KOPT-K1 (cell line): Measurements from ENCODE around the gene WLS.
"Not testable (repeated sequence)": the region's sequence is repeated elsewhere in the genome, so short reads cannot be mapped to it uniquely, and the experiment has no call there.

Source experiments
- H3K27ac ChIP-seq: fragments of 200-600 bp; sonication (generic); 2 replicates; pipeline ENCODE4 v1.5.1; 2016; ENCODE audit warnings: antibody characterized with exemption, mild to moderate bottlenecking, low read depth, low read length; ENCODE audit not compliant: poor library complexity, severe bottlenecking
- H3K36me3 ChIP-seq: fragments of 200-600 bp; sonication (generic); 2 replicates; pipeline ENCODE4 v1.5.1; 2017; ENCODE audit warnings: antibody characterized with exemption, mild to moderate bottlenecking, low read length, moderate library complexity; ENCODE audit not compliant: insufficient read depth
- H3K9me3 ChIP-seq: fragments of 200-600 bp; sonication (generic); 2 replicates; pipeline ENCODE4 v1.5.1; 2017; ENCODE audit warnings: antibody characterized with exemption, low read length, mild to moderate bottlenecking; ENCODE audit not compliant: insufficient read depth, poor library complexity, severe bottlenecking

The WLS gene

GRCh38 chr1:68171795-68172194 lies 60.5 kb downstream of the WLS start:
- not testable (repeated sequence) for H3K36me3 ChIP-seq, H3K9me3 ChIP-seq, H3K27ac ChIP-seq

- H3K36me3 ChIP-seq, result no peaks in the 10 kb centered on the region
These were observed 63.7 kb downstream of the WLS start for GRCh38 chr1:68168545-68169171.

GRCh38 chr1:68167211-68167610 lies 65.1 kb downstream of the WLS start:
- no peaks in the 10 kb centered on the region for H3K9me3 ChIP-seq
- no peak overlapping the region for H3K27ac ChIP-seq
- H3K36me3 ChIP-seq, result no peaks in the 10 kb centered on the region

More at GRCh38 chr1:68168545-68169171, 63.7 kb downstream of the WLS start:
- H3K27ac ChIP-seq, result no peak overlapping the region
- H3K9me3 ChIP-seq, result no peaks in the 10 kb centered on the region

GRCh38 chr1:68166348-68166747 lies 66.0 kb downstream of the WLS start:
- Histone ChIP-seq H3K27ac (no peak overlapping the region), H3K36me3 (no peaks in the 10 kb centered on the region), H3K9me3 (no peaks in the 10 kb centered on the region)

GRCh38 chr1:68165665-68166064 lies 66.7 kb downstream of the WLS start:
- Histone ChIP-seq H3K9me3 (no peaks in the 10 kb centered on the region), H3K27ac (no peak overlapping the region), H3K36me3 (no peaks in the 10 kb centered on the region)

GRCh38 chr1:68164918-68165317 lies 67.4 kb downstream of the WLS start:
- Histone ChIP-seq H3K27ac (no peak overlapping the region), H3K9me3 (no peaks in the 10 kb centered on the region), H3K36me3 (no peaks in the 10 kb centered on the region)

GRCh38 chr1:68163220-68163619 lies 69.1 kb downstream of the WLS start:
- Histone ChIP-seq H3K9me3 (no peaks in the 10 kb centered on the region), H3K27ac (no peak overlapping the region), H3K36me3 (no peaks in the 10 kb centered on the region)

- no peaks in the 10 kb centered on the region for H3K36me3 ChIP-seq
- H3K27ac ChIP-seq, result no peak overlapping the region
- no peaks in the 10 kb centered on the region for H3K9me3 ChIP-seq
These were observed 69.6 kb downstream of the WLS start for GRCh38 chr1:68162761-68163160.

- H3K9me3 ChIP-seq, H3K36me3 ChIP-seq, H3K27ac ChIP-seq: not testable (repeated sequence)
These were observed 70.7 kb downstream of the WLS start for GRCh38 chr1:68161672-68162071.

GRCh38 chr1:68160935-68161334 lies 71.4 kb downstream of the WLS start:
- not testable (repeated sequence) for H3K27ac ChIP-seq, H3K36me3 ChIP-seq, H3K9me3 ChIP-seq

- H3K27ac ChIP-seq, result no peak overlapping the region
- no peaks in the 10 kb centered on the region for H3K9me3 ChIP-seq
- H3K36me3 ChIP-seq, result no peaks in the 10 kb centered on the region
These were observed 72.3 kb downstream of the WLS start for GRCh38 chr1:68160021-68160420.

GRCh38 chr1:68158837-68159236 lies 73.5 kb downstream of the WLS start:
- H3K9me3 ChIP-seq, result no peaks in the 10 kb centered on the region
- H3K36me3 ChIP-seq, result no peaks in the 10 kb centered on the region
- no peak overlapping the region for H3K27ac ChIP-seq

- H3K36me3 ChIP-seq, result no peaks in the 10 kb centered on the region
- H3K27ac ChIP-seq, result no peak overlapping the region
- H3K9me3 ChIP-seq, result no peaks in the 10 kb centered on the region
These were observed 74.9 kb downstream of the WLS start for GRCh38 chr1:68157416-68157815.

- H3K9me3 ChIP-seq, result no peaks in the 10 kb centered on the region
- H3K27ac ChIP-seq, result no peak overlapping the region
- H3K36me3 ChIP-seq, result no peaks in the 10 kb centered on the region
These were observed 80.6 kb downstream of the WLS start for GRCh38 chr1:68151690-68152089.

GRCh38 chr1:68149907-68150306 lies 82.4 kb downstream of the WLS start:
- Histone ChIP-seq H3K36me3 (no peaks in the 10 kb centered on the region), H3K27ac (no peak overlapping the region), H3K9me3 (no peaks in the 10 kb centered on the region)

- no peaks in the 10 kb centered on the region for H3K9me3 ChIP-seq
- H3K27ac ChIP-seq, result no peak overlapping the region
- H3K36me3 ChIP-seq, result no peaks in the 10 kb centered on the region
These were observed 83.1 kb downstream of the WLS start for GRCh38 chr1:68149110-68149798.
